SK-N-SH treated with all-trans-retinoic acid at 6 μM for 48 hours (cell line): ENCODE results near the gene TPP2.

ENCODE experiments used
- ARNTL ChIP-seq: fragments of 450-650 bp; formaldehyde crosslinking; IDR thresholded peaks from 2 replicates; pipeline ENCODE4 v1.5.0; 2020; ENCODE audit warnings: low read depth, mild to moderate bottlenecking, moderate library complexity, borderline replicate concordance
- RARB ChIP-seq: fragments of 250-450 bp; sonication (Bioruptor Pico); IDR thresholded peaks from 2 replicates; pipeline ENCODE4 v1.8.0; 2021; ENCODE audit warnings: mild to moderate bottlenecking, moderate library complexity
- SNAI2 ChIP-seq: fragments of 250-450 bp; sonication (Bioruptor Pico); IDR thresholded peaks from 2 replicates; pipeline ENCODE4 v1.5.0; 2020; ENCODE audit warnings: mild to moderate bottlenecking, moderate library complexity
- ZFP30 ChIP-seq: fragments of 450-650 bp; formaldehyde crosslinking; IDR thresholded peaks from 2 replicates; pipeline ENCODE4 v1.5.0; 2022; ENCODE audit warnings: mild to moderate bottlenecking, moderate library complexity
- TF ChIP-seq, protein P1 (sequence below): fragments of 250-450 bp; sonication (Bioruptor Pico); IDR thresholded peaks from 2 replicates; pipeline ENCODE4 v1.8.0; 2020; ENCODE audit warnings: mild to moderate bottlenecking, moderate library complexity, borderline replicate concordance
- TF ChIP-seq, protein P2 (sequence below): fragments of 250-450 bp; sonication (Bioruptor Pico); IDR thresholded peaks from 2 replicates; pipeline ENCODE4 v1.5.1; 2020; ENCODE audit warnings: low read depth, mild to moderate bottlenecking, moderate library complexity

DNA sequence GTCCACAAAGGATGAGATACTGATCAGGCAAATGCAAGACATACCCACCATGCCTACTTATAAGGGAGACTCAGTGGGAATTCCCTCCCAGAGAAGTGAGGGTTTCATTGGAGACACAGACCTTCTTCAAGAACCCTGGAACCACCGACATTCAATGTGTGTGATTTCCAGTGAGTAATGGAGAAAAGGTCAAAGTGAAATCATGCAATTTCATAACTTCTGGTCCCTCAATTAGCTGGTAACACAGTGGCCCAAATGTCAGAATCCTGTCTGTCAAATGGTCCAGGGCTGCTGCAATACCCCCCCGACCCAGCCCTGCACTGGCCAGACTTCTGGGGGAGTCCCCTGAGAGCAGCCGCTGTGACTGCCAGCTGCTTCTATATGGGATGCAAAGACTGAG, 102.7 kb downstream of the TPP2 start:
- TF ChIP-seq, protein P1, sequence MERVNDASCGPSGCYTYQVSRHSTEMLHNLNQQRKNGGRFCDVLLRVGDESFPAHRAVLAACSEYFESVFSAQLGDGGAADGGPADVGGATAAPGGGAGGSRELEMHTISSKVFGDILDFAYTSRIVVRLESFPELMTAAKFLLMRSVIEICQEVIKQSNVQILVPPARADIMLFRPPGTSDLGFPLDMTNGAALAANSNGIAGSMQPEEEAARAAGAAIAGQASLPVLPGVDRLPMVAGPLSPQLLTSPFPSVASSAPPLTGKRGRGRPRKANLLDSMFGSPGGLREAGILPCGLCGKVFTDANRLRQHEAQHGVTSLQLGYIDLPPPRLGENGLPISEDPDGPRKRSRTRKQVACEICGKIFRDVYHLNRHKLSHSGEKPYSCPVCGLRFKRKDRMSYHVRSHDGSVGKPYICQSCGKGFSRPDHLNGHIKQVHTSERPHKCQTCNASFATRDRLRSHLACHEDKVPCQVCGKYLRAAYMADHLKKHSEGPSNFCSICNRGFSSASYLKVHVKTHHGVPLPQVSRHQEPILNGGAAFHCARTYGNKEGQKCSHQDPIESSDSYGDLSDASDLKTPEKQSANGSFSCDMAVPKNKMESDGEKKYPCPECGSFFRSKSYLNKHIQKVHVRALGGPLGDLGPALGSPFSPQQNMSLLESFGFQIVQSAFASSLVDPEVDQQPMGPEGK (CRISPR knock-in tag): no peak
- TF ChIP-seq, protein P2, sequence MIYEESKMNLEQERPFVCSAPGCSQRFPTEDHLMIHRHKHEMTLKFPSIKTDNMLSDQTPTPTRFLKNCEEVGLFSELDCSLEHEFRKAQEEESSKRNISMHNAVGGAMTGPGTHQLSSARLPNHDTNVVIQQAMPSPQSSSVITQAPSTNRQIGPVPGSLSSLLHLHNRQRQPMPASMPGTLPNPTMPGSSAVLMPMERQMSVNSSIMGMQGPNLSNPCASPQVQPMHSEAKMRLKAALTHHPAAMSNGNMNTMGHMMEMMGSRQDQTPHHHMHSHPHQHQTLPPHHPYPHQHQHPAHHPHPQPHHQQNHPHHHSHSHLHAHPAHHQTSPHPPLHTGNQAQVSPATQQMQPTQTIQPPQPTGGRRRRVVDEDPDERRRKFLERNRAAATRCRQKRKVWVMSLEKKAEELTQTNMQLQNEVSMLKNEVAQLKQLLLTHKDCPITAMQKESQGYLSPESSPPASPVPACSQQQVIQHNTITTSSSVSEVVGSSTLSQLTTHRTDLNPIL (CRISPR knock-in tag): no peak
- no peak for TF ChIP-seq ZFP30 (CRISPR knock-in tag)
- no peak for TF ChIP-seq SNAI2 (CRISPR knock-in tag)
- TF ChIP-seq RARB (CRISPR knock-in tag): no peak
- TF ChIP-seq ARNTL (CRISPR knock-in tag): no peak
